Kidney epithelial cell (primary cell): ENCODE data around the gene SPINT2. TPM values are rescaled to one million over a fixed set of nuclear protein-coding genes. Genes with fewer than 3 reads are reported as not detected.

ENCODE experiments used
- DNase-seq: peaks from one replicate; pipeline ENCODE4 v3.0.0-alpha.2; 2010; ENCODE audit warnings: low read depth
- H3K27me3 ChIP-seq: 2 replicates; pipeline ENCODE4 v1.6.0; 2011; ENCODE audit warnings: low read length; ENCODE audit not compliant: control insufficient read depth, insufficient read depth
- H3K36me3 ChIP-seq: 2 replicates; pipeline ENCODE4 v1.5.1; 2011; ENCODE audit warnings: low read length; ENCODE audit not compliant: control insufficient read depth, insufficient read depth
- H3K4me3 ChIP-seq: 2 replicates; pipeline ENCODE4 v1.5.1; 2011; ENCODE audit warnings: low read depth, mild to moderate bottlenecking, control low read depth, low read length
- CTCF ChIP-seq: IDR thresholded peaks from 2 replicates; pipeline ENCODE4 v1.5.1; 2011; ENCODE audit warnings: mild to moderate bottlenecking, moderate library complexity, low read length, control low read depth, inconsistent platforms; ENCODE audit not compliant: insufficient read depth, poor library complexity, severe bottlenecking
- total RNA-seq: library from RNA; depleted of rRNA; stranded (reverse); fragments of >200 nt; gene quantifications from 2 replicates; pipeline ENCODE4 v1.2.3, GENCODE V29; 2015

Gene SPINT2
- total RNA-seq, 1 donor from 2014 or later, result 591 TPM

- TF ChIP-seq CTCF, result no peak
- peak overlapping the region; percentile 62 for H3K4me3 ChIP-seq
- H3K36me3 ChIP-seq, result no peaks in the 10 kb centered on the region
- no peaks in the 10 kb centered on the region for H3K27me3 ChIP-seq
- DNase-seq, result peak; percentile 81
These were observed 486 bp upstream of the SPINT2 start for GRCh38 chr19:38263689-38264485.

- Histone ChIP-seq H3K4me3 (peak overlapping the region; percentile 62), H3K36me3 (no peaks in the 10 kb centered on the region), H3K27me3 (no peaks in the 10 kb centered on the region)
- no peak for DNase-seq
- no peak for TF ChIP-seq CTCF
These were observed 964 bp downstream of the SPINT2 start for GRCh38 chr19:38265213-38265861.

- Histone ChIP-seq H3K36me3 (no peaks in the 10 kb centered on the region), H3K27me3 (no peaks in the 10 kb centered on the region), H3K4me3 (peak overlapping the region; percentile 62)
- DNase-seq, result no peak
- no peak for TF ChIP-seq CTCF
These were observed 1.6 kb downstream of the SPINT2 start for GRCh38 chr19:38265921-38266429.

- H3K36me3 ChIP-seq, result no peaks in the 10 kb centered on the region
- peak; percentile 65 for DNase-seq
- H3K4me3 ChIP-seq, result peak overlapping the region; percentile 27
- H3K27me3 ChIP-seq, result no peaks in the 10 kb centered on the region
- no peak for TF ChIP-seq CTCF
These were observed 2.7 kb downstream of the SPINT2 start for GRCh38 chr19:38266981-38267597.

- no peak for DNase-seq
- no peaks in the 10 kb centered on the region for H3K27me3 ChIP-seq
- TF ChIP-seq CTCF, result no peak
- no peak overlapping the region for H3K4me3 ChIP-seq
- H3K36me3 ChIP-seq, result no peaks in the 10 kb centered on the region
These were observed 3.5 kb downstream of the SPINT2 start for GRCh38 chr19:38267761-38268483.
